ENCODE measurements around the gene MACF1. TPM values are rescaled to one million over a fixed set of nuclear protein-coding genes. Genes with fewer than 3 reads are reported as not detected.

The MACF1 gene
- total and polyA plus RNA-seq, 2 donors (not counting 1 experiment from before 2014, with no cell fraction given): 64.1 to 159 TPM

GRCh38 chr1:39478126-39478915, 273.8 kb downstream of the MACF1 start:
- no peak overlapping the region for H3K27ac ChIP-seq (ENCODE audit: low read length in 2 of 2)
- ATAC-seq (ENCODE audit: low read depth): no peak
- TF ChIP-seq CTCF (IDR thresholded peaks at IDR 0.05): no peak
- TF ChIP-seq EZH2 (IDR thresholded peaks at IDR 0.05; ENCODE audit: borderline replicate concordance, insufficient read depth, low read depth, low read length, poor library complexity, severe bottlenecking): no peak
- no peaks in the 10 kb centered on the region for H3K4me1 Mint-ChIP-seq
- peaks cover 1 to 41% of the 10 kb centered on the region in 2 experiments for H3K36me3 ChIP-seq (replicated peaks in 1 of 2; ENCODE audit: control extremely low read depth in 1 of 2, control insufficient read depth in 1 of 2, extremely low read depth in 1 of 2, insufficient read depth in 2 of 2, low read length in 1 of 2)
- H3K4me3 Mint-ChIP-seq: no peak overlapping the region
- H3K27ac Mint-ChIP-seq: no peak overlapping the region
- ChIA-PET CTCF (no interaction called here), POLR2A (no interaction called here)
- intact Hi-C loops (cut with micrococcal nuclease): loop anchor here (10.0 kb wide), 1 partner anchor 56 kb away; no protein-coding TSS in a partner anchor
- H3K4me3 ChIP-seq (ENCODE audit: control extremely low read depth in 1 of 5, extremely low read depth in 1 of 5, insufficient read depth in 1 of 5, low read depth in 2 of 5, low read length in 4 of 5): no peak overlapping the region
- H3K9me3 Mint-ChIP-seq (ENCODE audit: insufficient read depth): no peaks in the 10 kb centered on the region
- H3K4me1 ChIP-seq (ENCODE audit: control insufficient read depth in 2 of 2, insufficient read depth in 2 of 2, low read length in 2 of 2): no peaks in the 10 kb centered on the region
- no peaks in the 10 kb centered on the region for H4K20me1 ChIP-seq (ENCODE audit: control insufficient read depth, insufficient read depth, low read length, poor library complexity, severe bottlenecking)
- no peak for DNase-seq
- H3K9me3 ChIP-seq (ENCODE audit: control extremely low read depth in 1 of 3, control insufficient read depth in 2 of 3, insufficient read depth in 1 of 3, low read length in 2 of 3): no peaks in the 10 kb centered on the region
- no peak overlapping the region for H3K9ac ChIP-seq (ENCODE audit: low read length)
- no peak overlapping the region for H3K4me2 ChIP-seq (replicated peaks; ENCODE audit: low read depth, low read length, poor library complexity, severe bottlenecking)
- H3K27me3 ChIP-seq (replicated peaks in 1 of 4; ENCODE audit: control extremely low read depth in 1 of 4, control insufficient read depth in 3 of 4, insufficient read depth in 4 of 4, low read length in 3 of 4): no peaks in the 10 kb centered on the region
- WGBS (ENCODE audit: insufficient coverage): 94% methylated on average over 3 of the region's 5 CpGs
- no peak overlapping the region for H2AFZ ChIP-seq (ENCODE audit: insufficient read depth, low read depth, low read length, poor library complexity, severe bottlenecking)
- no peaks in the 10 kb centered on the region for H3K79me2 ChIP-seq (ENCODE audit: control insufficient read depth, insufficient read depth, low read length)
- H3K27me3 Mint-ChIP-seq: no peaks in the 10 kb centered on the region

GRCh38 chr1:39481289-39481688, 276.8 kb downstream of the MACF1 start:
- Mint-ChIP-seq H3K27ac (no peak overlapping the region), H3K27me3 (no peaks in the 10 kb centered on the region), H3K4me1 (no peaks in the 10 kb centered on the region), H3K4me3 (no peak overlapping the region), H3K9me3 (ENCODE audit: insufficient read depth) (no peaks in the 10 kb centered on the region)
- Histone ChIP-seq H3K4me2 (replicated peaks; ENCODE audit: low read depth, low read length, poor library complexity, severe bottlenecking) (no peak overlapping the region), H3K9ac (ENCODE audit: low read length) (no peak overlapping the region), H3K4me1 (ENCODE audit: control insufficient read depth in 2 of 2, insufficient read depth in 2 of 2, low read length in 2 of 2) (no peaks in the 10 kb centered on the region), H2AFZ (ENCODE audit: insufficient read depth, low read depth, low read length, poor library complexity, severe bottlenecking) (no peak overlapping the region), H3K27ac (ENCODE audit: low read length in 2 of 2) (no peak overlapping the region), H3K27me3 (replicated peaks in 1 of 4; ENCODE audit: control extremely low read depth in 1 of 4, control insufficient read depth in 3 of 4, insufficient read depth in 4 of 4, low read length in 3 of 4) (no peaks in the 10 kb centered on the region), H3K36me3 (replicated peaks in 1 of 2; ENCODE audit: control extremely low read depth in 1 of 2, control insufficient read depth in 1 of 2, extremely low read depth in 1 of 2, insufficient read depth in 2 of 2, low read length in 1 of 2) (peaks cover 1 to 65% of the 10 kb centered on the region in 2 experiments), H4K20me1 (ENCODE audit: control insufficient read depth, insufficient read depth, low read length, poor library complexity, severe bottlenecking) (no peaks in the 10 kb centered on the region), H3K79me2 (ENCODE audit: control insufficient read depth, insufficient read depth, low read length) (no peaks in the 10 kb centered on the region), H3K9me3 (ENCODE audit: control extremely low read depth in 1 of 3, control insufficient read depth in 2 of 3, insufficient read depth in 1 of 3, low read length in 2 of 3) (no peaks in the 10 kb centered on the region), H3K4me3 (ENCODE audit: control extremely low read depth in 1 of 5, extremely low read depth in 1 of 5, insufficient read depth in 1 of 5, low read depth in 2 of 5, low read length in 4 of 5) (no peak overlapping the region)
- intact Hi-C loops (cut with micrococcal nuclease): no loop called here
- ChIA-PET CTCF (interaction anchor here (1.0 to 1.1 kb wide), 2 partner anchors 56 to 58 kb away, joined by 3 read pairs; no protein-coding TSS in a partner anchor), POLR2A (no interaction called here)
- ATAC-seq (ENCODE audit: low read depth): no peak
- DNase-seq: no peak
- WGBS (ENCODE audit: insufficient coverage): 100% methylated on average over 6 of the region's 6 CpGs
- no peak for TF ChIP-seq CTCF (IDR thresholded peaks at IDR 0.05)
- TF ChIP-seq EZH2 (IDR thresholded peaks at IDR 0.05; ENCODE audit: borderline replicate concordance, insufficient read depth, low read depth, low read length, poor library complexity, severe bottlenecking): no peak
